K562 treated with DMSO at 1 percent for 24 hours (cell line): ENCODE measurements around the gene ISLR2. TPM values are rescaled to one million over a fixed set of nuclear protein-coding genes. Genes with fewer than 3 reads are reported as not detected.

Experiments
- total RNA-seq: library from RNA; unstranded; fragments of 300-600 nt; gene quantifications from 2 replicates; pipeline ENCODE4 v1.2.3, GENCODE V29; 2022; ENCODE audit warnings: low read depth; ENCODE audit not compliant: insufficient read depth

The ISLR2 gene
- total RNA-seq = not detected in 2 replicates

GRCh38 chr15:74130155-74130848, at the start of gene ISLR2:
Gene ISLR2 (plus strand): TSS chr15:74130586. CDS start chr15:74132755, 2,169 bp downstream.

GRCh38 chr15:74082450-74082849, 47.9 kb upstream of the ISLR2 start, which contains the start of gene GOLGA6A:
Gene GOLGA6A (minus strand): TSS chr15:74082550. CDS start chr15:74082509, 41 bp downstream.

GRCh38 chr15:74173380-74174218, 43.2 kb downstream of the ISLR2 start, which contains the start of gene ISLR:
Gene ISLR (plus strand): TSS chr15:74173710. CDS start chr15:74174859, 1,149 bp downstream.

Other genes starting within 250 kb of the ISLR2 start
- gene LOXL1, start 204.1 kb upstream of the ISLR2 start, total RNA-seq = 0.52 and 0.97 TPM in 2 replicates
- gene STOML1, start 138.3 kb upstream of the ISLR2 start, total RNA-seq = 16.1 and 17.0 TPM in 2 replicates
- gene PML, start 135.9 kb upstream of the ISLR2 start, total RNA-seq = 57.8 and 62.8 TPM in 2 replicates
- not detected in 2 replicates for gene GOLGA6A, start 48.0 kb upstream of the ISLR2 start, total RNA-seq
- gene ISLR, start 43.1 kb downstream of the ISLR2 start, total RNA-seq = not detected in 2 replicates
- not detected in 2 replicates for gene STRA6, start 72.2 kb downstream of the ISLR2 start, total RNA-seq
- gene CCDC33, start 105.7 kb downstream of the ISLR2 start, total RNA-seq = not detected in 2 replicates
- gene CYP11A1, start 237.1 kb downstream of the ISLR2 start, total RNA-seq = 0.23 TPM in 1 of 2 replicates, not detected in the other